ENCODE data around the gene RAD9B.
A peak's percentile ranks its signal among the peaks of the same experiment; 100 is the strongest.
"Not testable (repeated sequence)": the region's sequence is repeated elsewhere in the genome, so short reads cannot be mapped to it uniquely, and the experiment has no call there.

RAD9B gene

GRCh38 chr12:110501752-110502738 is at the start of gene RAD9B, which contains the start of gene VPS29:
RAD9B (plus strand) TSS chr12:110502331; CDS start chr12:110502338, 7 bp downstream.
VPS29 (minus strand) TSS chr12:110502111; CDS start chr12:110502051, 60 bp downstream.
- peak; percentile 87 for DNase-seq (ENCODE audit: low spot score)
- FAIRE-seq = no peak

DNA sequence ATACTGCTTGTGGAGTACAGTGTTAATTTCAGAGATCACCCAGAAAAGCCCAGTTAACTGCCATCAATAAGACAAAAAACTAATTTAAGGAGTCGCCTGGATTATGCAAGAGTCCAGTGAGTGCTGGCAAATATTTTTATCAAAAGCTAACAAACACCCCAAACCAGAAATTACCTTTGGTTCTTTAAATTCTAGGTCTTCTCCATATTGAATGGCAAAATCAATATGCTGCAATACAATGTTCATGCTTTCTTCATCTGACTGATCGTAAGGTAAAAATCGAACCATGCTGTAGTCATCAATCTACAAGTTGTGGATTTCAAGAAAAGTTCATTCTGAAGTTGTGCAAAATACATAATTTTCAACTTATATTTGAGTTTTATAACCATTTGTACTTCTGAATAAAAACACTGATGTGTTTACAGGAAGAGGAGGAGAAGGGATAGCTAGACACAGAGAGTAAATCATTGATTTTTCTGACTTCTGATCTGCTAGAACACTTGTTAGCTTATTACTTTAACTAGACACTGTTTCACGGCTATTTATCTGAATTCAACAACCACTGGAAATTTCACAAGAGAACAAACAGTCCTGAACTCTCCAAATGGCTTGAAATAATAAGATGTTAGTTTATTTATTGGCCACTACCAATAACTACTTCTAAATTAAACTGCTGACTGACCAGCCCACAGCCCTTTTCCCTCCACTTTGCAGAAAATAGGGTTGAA is 48.4 kb upstream of the RAD9B start:
- DNase-seq (ENCODE audit: low spot score) (no peak), FAIRE-seq (no peak)

DNA sequence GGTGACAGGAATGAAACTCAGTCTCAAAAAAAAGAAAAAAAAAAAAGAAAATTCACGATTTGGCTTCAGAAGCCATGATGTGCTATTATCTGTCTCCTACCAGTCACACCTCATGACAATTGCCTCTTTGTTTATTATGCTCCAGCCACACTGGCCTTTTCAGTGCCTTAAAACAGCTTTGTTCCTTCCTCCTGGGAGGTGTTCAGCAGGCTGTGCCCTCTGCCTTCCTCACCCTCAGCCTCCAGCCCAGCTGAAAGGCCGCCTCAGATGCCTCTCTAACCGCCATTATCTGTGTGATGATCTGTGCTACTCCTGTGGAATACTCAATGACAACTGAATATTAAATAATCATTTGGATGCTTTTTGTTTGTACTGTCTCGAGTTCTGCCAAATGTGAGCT is 43.4 kb upstream of the RAD9B start:
- no peak for FAIRE-seq
- no peak for DNase-seq (ENCODE audit: low spot score)

- not testable (repeated sequence) for FAIRE-seq; DNase-seq (ENCODE audit: low spot score)
Observed at GRCh38 chr12:110461189-110461588, 40.9 kb upstream of the RAD9B start.

- no peak for FAIRE-seq
- no peak for DNase-seq (ENCODE audit: low spot score)
Observed at GRCh38 chr12:110465024-110465423, 37.1 kb upstream of the RAD9B start.

DNA sequence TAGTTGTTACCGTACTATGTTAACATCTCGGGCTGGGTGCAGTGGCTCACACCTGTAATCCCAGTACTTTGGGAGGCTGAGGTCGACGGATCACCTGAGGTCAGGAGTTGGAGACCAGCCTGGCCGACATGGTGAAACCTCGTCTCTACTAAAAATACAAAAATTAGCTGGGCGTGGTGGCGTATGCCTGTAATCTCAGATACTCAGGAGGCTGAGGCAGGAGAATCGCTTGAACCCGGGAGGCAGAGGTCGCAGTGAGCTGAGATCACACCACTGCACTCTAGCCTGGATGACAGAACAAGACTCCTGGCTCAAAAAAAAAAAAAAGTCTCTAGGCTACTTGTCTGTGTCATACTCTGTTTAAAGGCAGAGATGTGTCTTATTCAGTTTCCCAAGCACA is 36.4 kb upstream of the RAD9B start:
- not testable (repeated sequence) for FAIRE-seq; DNase-seq (ENCODE audit: low spot score)

- no peak for FAIRE-seq
Observed at GRCh38 chr12:110466791-110467190, 35.3 kb upstream of the RAD9B start.

GRCh38 chr12:110467847-110468213 is 34.3 kb upstream of the RAD9B start:
- no peak for FAIRE-seq
- DNase-seq (ENCODE audit: low spot score) = no peak

More at GRCh38 chr12:110466791-110467190, 35.3 kb upstream of the RAD9B start:
- DNase-seq (ENCODE audit: low spot score) = no peak

DNA sequence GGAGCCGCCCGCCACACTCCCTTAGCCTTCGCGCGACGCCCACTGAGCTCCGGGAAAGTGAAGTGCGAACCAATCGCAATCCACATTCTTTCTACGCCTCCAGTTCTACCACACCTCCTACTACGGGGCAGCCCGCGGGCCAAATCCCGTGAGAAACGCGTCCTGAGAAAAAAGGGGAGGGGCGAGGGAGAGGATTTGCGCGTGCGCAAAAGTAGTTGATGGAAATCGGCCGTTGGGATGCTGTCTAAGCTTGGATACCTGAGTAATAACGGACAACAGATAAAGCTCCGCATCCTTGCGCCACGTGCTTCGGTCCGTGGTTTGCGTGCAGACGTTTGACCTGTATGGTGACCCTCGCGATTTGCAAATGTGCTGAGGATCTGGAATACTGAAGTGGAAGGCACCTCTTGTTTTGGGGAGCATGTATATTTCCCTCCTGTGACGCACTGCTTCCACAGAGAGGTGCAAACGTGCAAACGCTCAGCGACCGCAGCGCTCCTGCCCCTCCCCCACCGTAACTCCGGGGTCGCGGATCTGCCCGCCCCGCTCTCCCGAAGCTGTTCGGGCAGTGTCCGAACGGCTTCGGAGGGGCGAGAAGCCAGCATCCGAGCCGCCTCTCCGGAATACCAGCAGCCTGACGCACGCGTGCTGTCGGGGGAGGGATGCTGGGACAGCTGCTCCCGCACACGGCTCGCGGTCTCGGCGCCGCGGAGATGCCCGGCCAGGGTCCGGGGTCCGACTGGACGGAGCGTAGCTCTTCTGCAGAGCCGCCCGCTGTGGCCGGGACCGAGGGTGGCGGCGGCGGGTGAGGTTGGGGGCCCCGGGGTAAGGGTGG is 33.7 kb upstream of the RAD9B start, which contains the start of the genes FAM216A and GPN3:
Gene FAM216A, plus strand, starts transcription at position 632 of the 835 bp plus-strand sequence. Its CDS starts 31 bp downstream, at position 663.
Gene GPN3, minus strand, starts transcription at position 44 of the 835 bp plus-strand sequence. CDS start 54 bp downstream, outside the sequence.
- DNase-seq (ENCODE audit: low spot score) = peak; percentile 90
- no peak for FAIRE-seq

DNA sequence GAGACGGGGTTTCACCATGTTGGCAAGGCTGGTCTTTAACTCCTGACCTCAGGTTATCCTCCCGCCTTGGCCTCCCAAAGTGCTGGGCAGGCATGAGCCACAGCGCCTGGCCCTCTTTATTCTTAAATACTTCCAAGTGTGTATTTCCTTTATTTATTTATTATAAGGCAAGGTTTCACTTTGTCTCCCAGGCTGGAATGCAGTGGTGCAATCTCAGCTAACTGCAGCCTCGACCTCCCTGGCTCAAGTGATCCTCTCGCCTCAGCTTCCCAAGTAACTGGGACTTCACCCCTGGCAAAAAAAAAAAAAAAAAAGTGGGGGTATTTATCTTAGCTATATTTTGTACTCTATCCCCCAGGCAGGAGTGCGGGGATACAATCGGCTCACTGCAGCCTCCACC is 26.7 kb upstream of the RAD9B start:
- DNase-seq (ENCODE audit: low spot score) (no peak), FAIRE-seq (no peak)

- FAIRE-seq (no peak), DNase-seq (ENCODE audit: low spot score) (no peak)
Observed at GRCh38 chr12:110498984-110499706, 3.0 kb upstream of the RAD9B start.

DNA sequence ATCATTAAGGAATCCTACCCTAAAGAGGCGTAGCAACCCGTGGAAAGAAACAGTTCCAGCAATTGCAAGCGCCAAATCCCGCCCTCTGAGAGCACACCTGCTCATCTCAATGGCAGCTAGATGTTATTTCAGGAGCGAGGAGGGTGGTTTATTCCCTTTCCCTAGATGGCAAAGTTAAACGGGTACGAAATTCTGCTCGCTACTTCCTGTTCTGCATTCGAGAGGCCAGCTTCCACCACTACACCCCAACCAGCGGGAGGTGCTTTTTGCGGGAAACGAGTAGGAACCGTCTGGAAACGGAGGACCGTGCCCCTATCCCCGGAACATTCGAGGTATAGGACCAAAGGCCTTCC is 756 bp upstream of the RAD9B start:
- FAIRE-seq = no peak

GRCh38 chr12:110503432-110503831 is 1.3 kb downstream of the RAD9B start:
- FAIRE-seq (no peak), DNase-seq (ENCODE audit: low spot score) (no peak)

More for the DNA sequence above, 756 bp upstream of the RAD9B start:
- DNase-seq (ENCODE audit: low spot score) = peak; percentile 19

GRCh38 chr12:110505332-110505731 is 3.2 kb downstream of the RAD9B start:
- DNase-seq (ENCODE audit: low spot score) = no peak
- FAIRE-seq = no peak

GRCh38 chr12:110508071-110508586 is 6.0 kb downstream of the RAD9B start:
- DNase-seq (ENCODE audit: low spot score) (no peak), FAIRE-seq (no peak)

DNA sequence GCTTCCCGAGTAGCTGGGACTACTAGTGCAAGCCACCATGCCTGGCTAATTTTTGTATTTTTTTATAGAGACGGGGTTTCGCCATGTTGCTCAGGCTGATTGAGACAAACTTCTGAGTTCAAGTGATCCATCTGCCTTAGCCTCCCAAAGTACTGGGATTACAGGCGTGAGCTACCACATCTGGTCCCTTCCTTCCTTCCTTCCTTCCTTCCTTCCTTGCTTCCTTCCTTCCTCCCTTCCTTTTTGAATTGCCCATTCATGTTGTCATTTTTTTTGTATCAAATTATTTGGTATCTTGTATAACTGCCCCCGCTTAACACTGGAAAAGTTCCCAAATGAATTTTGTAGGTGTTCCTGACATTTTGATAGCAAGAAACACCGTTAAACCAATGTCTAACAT is 11.7 kb downstream of the RAD9B start:
- FAIRE-seq (no peak), DNase-seq (ENCODE audit: low spot score) (no peak)

DNA sequence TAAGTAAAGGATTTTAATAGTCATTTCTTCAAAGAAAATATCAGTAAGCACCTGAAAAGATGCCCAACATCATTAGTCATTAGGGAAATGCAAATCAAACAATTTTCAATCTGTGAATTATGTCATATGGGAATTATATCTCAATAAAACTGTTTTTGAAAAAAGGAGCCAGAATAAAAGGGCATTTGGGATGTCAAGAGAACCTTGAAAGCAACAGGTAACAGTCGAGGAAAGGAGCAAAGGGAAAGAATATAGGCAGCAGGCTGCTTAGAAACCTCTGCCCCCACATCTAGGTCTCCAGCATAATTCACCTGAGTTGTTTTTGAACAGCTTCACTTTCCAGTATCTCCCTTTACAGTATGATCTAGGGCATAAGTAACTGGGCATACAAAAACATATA is 12.2 kb downstream of the RAD9B start:
- no peak for FAIRE-seq
- DNase-seq (ENCODE audit: low spot score) = no peak

DNA sequence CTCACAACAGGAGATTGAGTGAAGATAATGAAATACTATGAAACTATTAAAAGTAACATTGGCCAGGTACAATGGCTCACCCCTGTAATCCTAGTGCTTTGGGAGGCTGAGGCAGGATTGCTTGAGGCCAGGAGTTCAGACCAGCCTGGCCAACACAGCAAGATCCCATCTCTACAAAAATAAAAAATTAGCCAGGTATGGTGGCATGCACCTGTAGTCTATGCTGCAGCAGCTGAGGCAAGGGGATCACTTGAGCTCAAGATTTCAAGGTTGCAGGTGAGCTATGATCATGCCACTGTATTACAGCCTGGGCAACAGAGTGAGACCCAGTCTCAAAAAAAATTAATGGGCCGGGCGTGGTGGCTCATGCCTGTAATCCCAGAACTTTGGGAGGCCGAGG is 14.9 kb downstream of the RAD9B start:
- FAIRE-seq = no peak

GRCh38 chr12:110518014-110518413 is 15.9 kb downstream of the RAD9B start:
- not testable (repeated sequence) for DNase-seq (ENCODE audit: low spot score); FAIRE-seq

More for the DNA sequence above, 14.9 kb downstream of the RAD9B start:
- DNase-seq (ENCODE audit: low spot score) = no peak
